ENCODE results near the gene CBX7. TPM values are rescaled to one million over a fixed set of nuclear protein-coding genes. Genes with fewer than 3 reads are reported as not detected.
A peak's percentile ranks its signal among the peaks of the same experiment; 100 is the strongest.

Gene CBX7
- total RNA-seq, 1 experiment from 2014 or later: 3.7 TPM

DNA sequence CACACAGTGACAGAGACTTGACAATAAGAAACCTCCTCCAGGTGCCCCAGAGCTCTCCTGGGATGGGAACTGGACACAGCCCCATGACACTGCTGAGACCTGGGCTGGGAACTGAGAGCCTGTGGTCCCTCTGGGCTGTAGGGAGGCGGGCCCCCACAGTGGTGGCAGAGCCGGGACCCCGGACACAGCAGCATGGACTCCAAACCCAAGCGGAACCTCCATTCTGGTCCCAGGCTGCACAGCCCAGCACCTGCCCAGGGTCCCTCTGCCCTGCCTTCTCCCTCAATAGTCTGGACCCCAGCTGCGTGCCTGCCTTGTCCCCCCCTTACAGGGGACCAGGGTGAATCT lies 63.8 kb downstream of the CBX7 start:
- no peak for DNase-seq
- Histone ChIP-seq H4K91ac (ENCODE audit: insufficient read length, low read depth, low read length) (no peak overlapping the region), H2BK5ac (ENCODE audit: insufficient read length, low read length) (no peak overlapping the region), H2BK12ac (ENCODE audit: insufficient read length, low read depth, low read length) (no peak overlapping the region), H3T11ph (ENCODE audit: low read length) (no peak overlapping the region), H2BK15ac (ENCODE audit: low read depth, low read length) (peak overlapping the region; percentile 0; the same call in 1 of the 2 replicates), H2BK120ac (ENCODE audit: low read depth, low read length, poor library complexity, severe bottlenecking) (no peak overlapping the region), H4K20me1 (ENCODE audit: control insufficient read depth, insufficient read depth, insufficient read length) (peaks cover 2% of the 10 kb centered on the region), H3K9me3 (ENCODE audit: control insufficient read depth, low read depth, low read length) (no peaks in the 10 kb centered on the region), H3K4me1 (ENCODE audit: insufficient read depth, low read length) (peaks cover 4% of the 10 kb centered on the region; the same call in 1 of the 2 replicates), H4K8ac (replicated peaks; ENCODE audit: insufficient read length, low read depth, low read length) (no peak overlapping the region), H3K27ac (ENCODE audit: insufficient read length, low read depth, low read length) (no peak overlapping the region), H3K18ac (ENCODE audit: insufficient read length, low read depth, low read length) (no peak overlapping the region), H3K4me2 (ENCODE audit: insufficient read depth, insufficient read length, low read length) (no peak overlapping the region), H3K14ac (ENCODE audit: insufficient read depth, low read length) (no peak overlapping the region), H3K79me1 (ENCODE audit: insufficient read depth, low read depth, low read length, poor library complexity, severe bottlenecking) (no peaks in the 10 kb centered on the region), H2AFZ (ENCODE audit: low read length) (no peak overlapping the region), H2AK5ac (ENCODE audit: insufficient read length, low read length) (no peak overlapping the region), H3K23ac (ENCODE audit: insufficient read length, low read depth, low read length) (no peak overlapping the region), H4K5ac (ENCODE audit: insufficient read length, low read depth, low read length) (no peak overlapping the region), H3K9ac (ENCODE audit: extremely low read depth, insufficient read length, low read length) (no peak overlapping the region), H2BK20ac (ENCODE audit: low read depth, low read length, poor library complexity, severe bottlenecking) (no peak overlapping the region), H3K79me2 (ENCODE audit: insufficient read depth, low read length) (0 out of 2 replicates have a peak, but pooled peaks cover 2% of the 10 kb centered on the region), H3K27me3 (ENCODE audit: insufficient read depth, low read length) (no peaks in the 10 kb centered on the region), H3K4ac (ENCODE audit: low read depth, low read length) (no peak overlapping the region; the same call in 1 of the 2 replicates), H3K56ac (ENCODE audit: insufficient read length, low read depth, low read length) (no peak overlapping the region), H3K23me2 (ENCODE audit: insufficient read length, low read depth, low read length, poor library complexity, severe bottlenecking) (no peaks in the 10 kb centered on the region)
- no peak for TF ChIP-seq CTCF (conservative IDR thresholded peaks at IDR 0.05)
- H3K36me3 Mint-ChIP-seq (ENCODE audit: insufficient read depth in 1 of 3, low read depth in 3 of 3): no peaks in the 10 kb centered on the region
- H3K4me3 Mint-ChIP-seq: peak overlapping the region in 1 of 2 experiments; percentile 14; a peak in 3 of 5 replicates
- no peaks in the 10 kb centered on the region; a peak in 1 of 5 replicates for H3K9me3 Mint-ChIP-seq
- peak overlapping the region in 1 of 3 experiments; percentile 9; a peak in 1 of 7 replicates for H3K27ac Mint-ChIP-seq
- no CpG with 5 or more reads among the region's 5 CpGs for WGBS (ENCODE audit: extremely low coverage, insufficient read length, low lambda C conversion rate)
- peaks cover 13% of the 10 kb centered on the region for H3K27me3 Mint-ChIP-seq (ENCODE audit: low read depth)
- peaks cover 7 to 21% of the 10 kb centered on the region in 2 experiments for H3K4me1 Mint-ChIP-seq

Measured in H9 (cell line).